ENCODE data around the gene ADIPOR2.
"Not testable (repeated sequence)": the region's sequence is repeated elsewhere in the genome, so short reads cannot be mapped to it uniquely, and the experiment has no call there.

The ADIPOR2 gene

DNA sequence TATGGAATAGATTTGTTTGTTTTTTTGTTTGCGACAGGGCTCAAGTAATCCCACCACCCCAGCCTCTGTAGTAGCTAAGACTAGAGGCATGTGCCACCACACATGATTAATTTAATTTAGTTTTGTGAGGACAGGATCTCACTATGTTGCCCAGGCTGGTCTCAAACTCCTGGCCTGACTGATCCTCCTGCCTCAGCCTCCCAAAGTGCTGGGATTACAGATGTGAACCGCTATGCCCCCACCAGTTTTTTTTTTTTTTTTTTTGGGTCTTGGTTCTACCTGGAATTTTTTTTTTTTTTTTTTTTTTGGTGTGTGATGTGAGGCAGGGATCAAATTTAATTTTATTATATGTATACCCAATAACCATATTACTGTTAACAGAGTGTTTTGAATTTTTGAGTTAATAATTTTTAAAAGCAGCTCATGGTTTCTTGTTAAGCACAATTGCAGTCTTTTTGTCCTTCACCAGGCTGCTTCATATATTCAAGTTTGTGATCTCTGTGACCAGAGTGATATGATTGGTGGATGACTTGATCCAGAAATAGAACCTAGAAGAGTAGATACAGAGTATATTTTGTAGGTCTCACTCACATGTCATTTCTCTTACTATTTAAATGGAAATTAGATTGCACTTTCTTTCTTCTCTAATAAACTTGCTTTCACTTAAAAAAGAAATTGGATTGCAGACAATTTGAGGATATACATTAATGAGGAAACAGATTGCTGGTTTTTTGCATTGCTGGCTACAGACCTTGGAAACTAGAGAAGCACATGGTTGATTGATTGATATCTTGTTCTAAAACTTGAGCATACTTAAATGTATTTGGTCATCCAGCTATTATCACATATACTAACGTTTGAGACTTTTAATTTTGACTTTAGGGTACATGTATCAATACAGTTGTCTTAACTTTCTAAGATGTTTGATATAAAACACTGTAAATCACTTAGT lies 13.2 kb downstream of the ADIPOR2 start:
- DNase-seq (ENCODE audit: low spot score) = no peak

DNA sequence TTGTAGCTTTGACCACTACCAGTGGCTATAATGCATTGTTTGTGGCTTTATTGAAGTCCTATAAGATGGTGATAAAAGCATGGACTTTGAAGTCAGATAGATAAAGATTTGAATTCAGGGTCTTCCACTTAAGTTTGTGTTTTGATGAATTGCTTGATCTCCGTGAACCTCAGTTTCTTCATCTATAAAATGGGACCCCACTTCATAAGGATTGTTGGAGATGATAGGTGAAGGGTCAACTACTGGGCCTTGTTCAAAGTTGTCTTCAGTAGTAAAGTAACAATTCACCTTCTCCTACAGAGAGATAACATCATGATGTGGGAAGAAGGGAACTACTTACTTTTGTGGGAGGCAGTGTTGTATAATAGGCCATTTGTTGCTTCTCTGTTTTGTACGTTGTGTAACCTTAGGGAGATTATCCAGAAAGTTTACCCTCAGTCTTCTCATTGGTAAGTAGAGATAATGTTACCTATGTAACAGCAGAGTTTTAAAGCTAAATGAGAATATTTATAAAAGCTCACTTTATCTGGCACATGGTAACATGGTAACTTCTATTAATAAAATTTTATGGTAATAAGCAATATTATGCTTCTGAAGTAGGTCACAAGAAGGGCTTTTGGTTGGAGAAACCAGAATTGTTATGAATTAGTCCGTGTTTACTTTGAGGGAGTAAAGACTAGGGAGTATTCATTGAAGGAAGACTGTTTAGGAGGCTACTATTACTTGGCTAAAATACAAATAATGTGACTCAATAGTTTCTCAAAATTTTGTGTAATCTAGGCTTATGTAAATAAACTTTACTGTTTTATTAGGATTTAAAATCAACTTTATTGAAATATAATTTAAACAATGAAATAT lies 15.1 kb downstream of the ADIPOR2 start:
- no peak for DNase-seq (ENCODE audit: low spot score)

DNA sequence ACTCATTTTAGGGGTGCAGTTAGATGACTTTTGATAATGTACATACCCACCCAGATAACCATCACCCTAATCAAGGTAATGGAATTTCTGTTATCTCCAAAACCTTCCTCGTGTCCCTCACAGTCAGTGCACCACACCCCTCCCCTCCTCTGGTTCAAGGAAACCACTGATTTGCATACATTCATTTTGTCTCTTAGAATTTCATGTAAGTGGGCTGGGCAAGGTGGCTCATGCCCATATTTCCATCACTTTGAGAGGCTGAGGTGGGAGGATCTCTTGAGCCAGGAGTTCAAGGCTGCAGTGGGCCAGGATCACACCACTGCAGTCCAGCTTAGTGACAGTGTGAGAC lies 15.7 kb downstream of the ADIPOR2 start:
- no peak for DNase-seq (ENCODE audit: low spot score)

DNA sequence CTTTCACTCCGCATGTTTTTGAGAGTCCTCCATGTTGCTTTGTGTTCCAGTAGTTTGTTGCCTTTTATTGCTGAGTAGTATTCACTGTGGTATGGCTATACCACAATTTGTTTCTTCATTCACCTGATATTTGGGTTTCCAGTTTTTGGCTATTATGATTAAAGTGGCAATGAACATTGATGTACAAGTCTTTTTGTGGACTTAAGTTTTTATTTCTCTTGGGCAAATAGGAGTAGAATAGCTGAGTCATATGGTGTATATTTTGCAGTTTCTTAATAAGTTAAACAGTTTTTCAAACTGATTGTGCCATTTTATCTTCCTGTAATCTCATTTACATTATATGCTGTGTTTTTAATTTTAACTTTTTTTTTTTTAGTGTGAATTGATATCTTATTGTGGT lies 16.2 kb downstream of the ADIPOR2 start:
- DNase-seq (ENCODE audit: low spot score) = no peak

DNA sequence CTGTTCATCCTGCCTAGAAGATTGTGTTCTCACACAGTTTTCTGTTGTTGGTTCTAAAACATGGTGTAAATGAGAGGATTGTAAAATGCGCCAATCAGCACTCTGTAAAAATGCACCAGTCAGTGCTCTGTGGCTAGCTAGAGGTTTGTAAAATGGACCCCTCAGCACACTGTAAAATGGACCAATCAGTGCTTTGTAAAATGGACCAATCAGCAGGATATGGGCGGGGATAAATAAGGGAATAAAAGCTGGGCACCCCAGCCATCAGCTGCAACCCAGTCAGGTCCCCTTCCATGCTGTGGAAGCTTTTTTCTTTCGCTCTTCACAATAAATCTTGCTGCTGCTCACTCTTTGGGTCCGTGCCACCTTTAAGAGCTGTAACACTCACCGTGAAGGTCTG lies 19.1 kb downstream of the ADIPOR2 start:
- DNase-seq (ENCODE audit: low spot score) = not testable (repeated sequence)

DNA sequence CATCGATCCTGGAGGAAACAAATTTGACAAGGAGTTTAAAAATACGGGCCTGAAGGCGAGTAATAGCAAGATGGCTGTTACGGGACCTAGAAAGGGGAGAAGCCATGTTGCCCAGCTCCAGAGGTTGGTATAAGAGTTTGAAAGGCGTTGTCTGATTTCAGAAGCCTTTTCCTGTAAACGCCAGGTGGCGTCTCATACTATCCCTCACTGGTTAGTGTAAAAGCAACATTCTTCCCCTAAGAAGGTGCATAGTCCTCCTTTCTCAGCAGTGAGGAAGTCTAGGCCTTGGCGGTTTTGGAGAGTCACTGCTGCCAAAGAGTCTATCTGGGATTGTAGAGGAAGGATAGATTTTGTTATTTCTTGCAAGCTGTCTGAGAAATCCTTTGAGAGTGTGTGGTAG lies 20.0 kb downstream of the ADIPOR2 start:
- not testable (repeated sequence) for DNase-seq (ENCODE audit: low spot score)

DNA sequence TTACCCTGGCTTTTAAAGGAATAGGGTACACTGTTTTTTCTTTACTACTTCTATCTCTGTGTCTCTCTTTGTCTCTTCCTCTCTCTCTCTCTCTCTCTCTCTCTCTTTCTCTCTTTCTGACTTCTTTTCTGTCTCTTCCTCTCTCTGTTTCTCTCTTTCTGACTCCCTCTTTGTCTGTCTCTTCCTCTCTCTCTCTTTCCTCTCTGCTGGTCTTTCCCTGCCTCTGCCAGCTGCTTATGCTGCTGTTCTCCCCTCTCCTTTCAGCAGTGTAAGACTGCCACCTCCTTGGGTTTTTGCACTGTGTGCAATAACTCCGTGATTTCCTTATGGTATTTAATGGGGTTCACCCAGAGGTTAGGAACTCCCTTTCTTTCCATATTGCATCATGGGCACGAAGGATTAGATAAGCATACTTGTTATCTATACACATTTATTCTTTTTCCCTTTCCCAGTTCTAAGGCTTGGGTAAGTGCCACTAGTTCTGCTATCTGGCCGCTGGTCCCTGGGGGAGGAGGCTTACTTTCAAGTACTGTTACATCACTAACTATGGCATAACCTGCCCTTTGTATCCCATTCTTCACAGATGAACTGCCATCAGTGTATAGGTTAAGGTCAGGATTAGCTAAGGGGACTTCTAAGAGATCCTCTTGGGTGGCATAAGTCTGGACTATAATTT lies 20.8 kb downstream of the ADIPOR2 start:
- not testable (repeated sequence) for DNase-seq (ENCODE audit: low spot score)

DNA sequence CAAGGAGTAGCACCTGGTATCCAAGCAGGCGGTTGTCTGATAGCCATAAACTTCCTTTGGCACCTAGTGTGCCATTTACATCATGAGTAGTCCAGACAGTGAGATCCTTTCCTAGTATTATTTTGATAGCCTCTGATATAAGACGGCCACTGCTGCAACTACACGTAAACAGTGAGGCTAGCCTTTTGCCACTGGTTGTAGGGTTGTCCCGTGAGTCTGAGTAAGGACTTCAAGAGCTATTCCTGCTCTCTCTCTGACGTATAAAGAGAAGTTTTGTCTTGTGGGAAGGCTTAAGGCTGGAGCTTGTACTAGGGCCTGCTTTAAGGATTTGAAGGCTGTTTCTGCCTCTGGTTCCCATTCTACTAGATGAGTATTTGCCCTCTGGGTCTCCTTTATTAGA lies 21.4 kb downstream of the ADIPOR2 start:
- not testable (repeated sequence) for DNase-seq (ENCODE audit: low spot score)

DNA sequence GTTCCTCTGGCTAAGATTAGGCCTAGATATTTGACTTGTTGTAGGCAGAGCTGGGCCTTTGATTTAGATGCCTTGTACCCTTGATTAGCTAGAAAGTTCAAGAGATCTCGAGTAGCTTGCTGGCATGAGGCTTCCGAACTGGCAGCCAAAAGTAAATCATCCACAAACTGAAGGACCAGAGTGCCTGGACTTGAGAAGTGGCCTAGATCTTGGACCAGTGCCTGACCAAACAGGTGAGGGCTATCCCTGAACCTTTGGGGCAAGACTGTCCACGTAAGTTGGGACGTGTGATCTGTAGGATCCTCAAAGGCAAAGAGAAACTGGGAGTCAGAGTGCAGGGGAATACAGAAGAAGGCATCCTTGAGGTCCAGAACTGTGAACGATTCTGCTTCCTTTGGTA lies 22.0 kb downstream of the ADIPOR2 start:
- not testable (repeated sequence) for DNase-seq (ENCODE audit: low spot score)

DNA sequence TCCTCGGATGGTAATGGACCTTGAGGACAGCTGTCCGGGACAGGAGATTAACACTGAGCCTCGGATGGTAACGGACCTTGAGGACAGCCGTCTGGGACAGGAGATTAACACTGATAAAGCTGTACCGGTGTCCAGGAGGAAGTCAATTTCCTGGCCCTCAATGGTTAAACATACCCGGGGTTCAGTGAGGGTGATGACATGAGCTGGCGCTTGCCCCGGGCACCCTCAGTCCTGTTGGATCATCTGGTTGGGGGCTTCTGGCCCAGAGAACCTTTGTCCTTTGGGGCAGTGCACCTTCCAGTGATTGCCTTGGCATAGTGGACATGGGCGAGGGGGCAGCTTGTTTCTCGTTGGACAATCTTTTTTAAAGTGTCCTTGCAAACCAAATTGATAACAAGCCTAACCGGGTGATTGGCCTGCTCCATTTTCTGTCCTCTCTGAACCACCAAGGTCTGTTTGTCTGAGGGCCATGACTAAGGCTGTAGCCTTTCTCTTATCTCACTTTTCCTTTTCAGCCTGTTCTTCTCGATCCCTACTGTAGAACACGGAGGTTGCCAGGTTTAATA lies 23.0 kb downstream of the ADIPOR2 start:
- DNase-seq (ENCODE audit: low spot score) = not testable (repeated sequence)

DNA sequence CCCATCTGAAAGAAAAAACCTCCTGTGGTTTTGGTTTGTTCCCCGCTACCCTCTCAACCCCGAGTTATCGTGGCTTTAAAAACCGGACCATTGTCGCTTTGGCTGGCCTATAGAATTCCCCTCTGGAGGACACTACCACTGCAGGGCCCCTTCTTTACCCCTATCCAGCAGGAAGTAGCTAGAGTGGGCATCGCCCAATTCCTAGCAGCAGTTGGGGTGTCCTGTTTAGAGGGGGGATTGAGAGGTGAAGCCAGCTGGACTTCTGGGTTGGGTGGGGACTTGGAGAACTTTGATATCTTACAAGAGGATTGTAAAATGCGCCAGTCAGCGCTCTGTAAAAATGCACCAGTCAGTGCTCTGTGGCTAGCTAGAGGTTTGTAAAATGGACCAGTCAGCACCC lies 24.6 kb downstream of the ADIPOR2 start:
- DNase-seq (ENCODE audit: low spot score) = not testable (repeated sequence)

DNA sequence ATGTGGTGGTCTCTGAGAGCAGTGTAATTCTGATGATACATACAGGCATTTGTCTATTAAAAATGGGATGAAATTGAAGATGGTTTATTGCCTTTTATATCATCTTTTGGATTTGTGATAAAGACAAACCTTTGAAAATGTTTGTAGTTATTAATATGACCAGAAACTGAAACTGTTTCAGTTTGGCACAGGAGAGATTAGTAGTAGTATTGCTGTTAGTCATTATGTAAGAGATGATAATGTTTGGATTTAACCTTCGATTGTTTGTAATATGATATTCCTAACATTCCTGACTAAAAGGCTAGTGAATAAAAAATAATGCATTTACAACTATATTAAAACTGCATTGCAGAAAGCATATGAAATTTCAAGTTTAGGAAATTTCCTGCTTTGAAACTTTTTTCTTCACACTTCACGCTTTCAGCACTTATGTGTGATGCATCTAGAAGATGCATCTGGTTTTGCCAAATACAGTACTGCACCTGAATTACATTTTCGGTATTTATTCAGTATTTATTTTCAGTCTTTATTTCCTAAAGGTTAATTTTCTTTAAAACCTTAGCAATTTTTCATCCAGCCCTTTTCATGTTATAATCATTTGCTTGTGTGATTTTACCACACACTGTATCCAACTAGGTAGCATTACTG lies 25.5 kb downstream of the ADIPOR2 start:
- no peak for DNase-seq (ENCODE audit: low spot score)

DNA sequence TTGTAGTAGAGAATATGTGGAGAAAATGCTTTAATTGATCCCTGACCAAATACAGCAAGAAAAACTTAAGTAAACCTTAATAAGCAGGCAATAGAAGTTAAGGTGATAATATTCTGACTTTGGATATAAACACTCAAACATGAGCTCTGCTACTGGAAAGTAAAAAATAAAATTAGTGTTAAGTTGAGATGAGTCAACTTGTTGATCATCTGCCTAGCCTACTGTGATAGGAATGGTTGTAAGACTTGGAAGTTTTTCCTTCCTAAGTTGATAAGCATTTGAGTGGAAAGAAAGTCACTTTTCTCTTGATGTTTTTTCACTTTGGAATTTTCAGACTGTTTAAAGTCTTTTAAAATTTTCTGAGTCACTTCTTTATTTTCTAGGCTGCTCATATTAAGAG lies 26.0 kb downstream of the ADIPOR2 start:
- peak; percentile 33 for DNase-seq (ENCODE audit: low spot score)

DNA sequence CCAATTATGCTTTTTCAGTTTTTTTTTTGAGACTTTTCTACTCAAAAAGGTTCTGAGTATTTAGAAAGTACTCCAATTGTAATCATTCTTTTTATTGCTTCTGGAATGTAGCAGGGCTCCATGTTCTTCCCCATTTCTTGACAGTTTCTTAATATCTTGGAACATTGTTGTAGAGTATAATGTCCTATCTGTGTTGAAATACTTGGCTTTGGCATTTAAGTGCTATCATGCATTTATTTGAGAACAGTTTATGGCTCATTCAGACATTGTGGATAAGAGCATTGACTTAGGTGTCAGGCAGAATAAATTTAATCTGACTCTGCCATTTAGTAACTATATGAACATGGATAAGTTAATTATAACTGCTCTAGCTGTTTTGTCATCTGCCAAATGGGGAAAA lies 28.3 kb downstream of the ADIPOR2 start:
- DNase-seq (ENCODE audit: low spot score) = no peak

DNA sequence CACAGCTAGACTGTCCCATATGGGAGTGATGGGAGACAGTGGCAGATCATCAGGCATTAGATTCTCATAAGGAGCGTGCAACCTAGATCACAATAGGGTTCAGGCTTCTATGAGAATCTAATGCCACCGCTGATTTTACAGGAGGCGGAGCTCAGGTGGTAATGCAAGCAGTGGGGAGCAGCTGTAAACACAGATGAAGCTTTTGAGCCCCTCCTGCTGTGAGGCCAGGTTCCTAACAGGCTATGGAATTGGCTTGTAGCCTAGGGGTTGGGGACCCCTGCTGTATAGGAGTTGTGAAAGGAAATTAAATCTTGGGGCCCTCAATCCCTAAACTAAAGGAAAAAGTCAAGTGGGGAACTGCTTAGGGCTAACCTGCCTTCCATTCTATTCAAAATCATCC lies 29.6 kb downstream of the ADIPOR2 start:
- DNase-seq (ENCODE audit: low spot score) = no peak

DNA sequence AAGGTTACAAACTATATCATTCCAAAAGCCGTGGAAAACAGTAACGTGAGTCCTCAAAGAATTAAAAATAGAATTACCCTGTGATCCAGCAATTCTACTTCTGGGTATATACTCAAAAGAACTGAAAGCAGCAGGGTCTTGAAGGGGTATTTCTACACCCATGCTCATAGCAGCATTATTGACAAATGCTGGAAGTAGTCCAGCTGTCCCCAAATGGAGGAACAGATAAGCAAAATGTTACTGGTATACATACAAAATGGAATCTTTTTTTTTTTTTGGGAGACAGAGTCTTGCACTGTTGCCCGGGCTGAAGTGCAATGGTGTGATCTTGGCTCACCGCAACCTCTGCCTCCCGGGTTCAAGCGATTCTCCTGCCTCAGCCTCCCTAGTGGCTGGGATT lies 32.9 kb downstream of the ADIPOR2 start:
- DNase-seq (ENCODE audit: low spot score) = no peak

DNA sequence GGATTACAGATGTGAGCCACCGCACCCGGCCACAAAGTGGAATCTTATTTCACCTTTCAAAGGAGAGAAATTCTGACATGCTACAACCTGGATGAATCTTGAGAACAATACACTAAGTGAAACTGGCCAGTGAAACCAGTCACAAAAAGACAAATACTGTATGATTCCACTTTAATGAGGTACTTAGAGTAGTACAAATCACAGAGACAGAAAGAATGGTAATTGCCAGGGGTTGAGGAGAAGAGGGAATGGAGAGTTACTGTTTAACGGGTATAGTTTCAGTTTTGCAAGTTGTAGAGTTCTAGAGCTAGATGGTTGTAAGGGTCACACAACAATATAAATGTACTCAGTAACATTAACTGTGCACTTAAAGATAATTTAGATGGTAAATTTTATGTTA lies 33.4 kb downstream of the ADIPOR2 start:
- no peak for DNase-seq (ENCODE audit: low spot score)

DNA sequence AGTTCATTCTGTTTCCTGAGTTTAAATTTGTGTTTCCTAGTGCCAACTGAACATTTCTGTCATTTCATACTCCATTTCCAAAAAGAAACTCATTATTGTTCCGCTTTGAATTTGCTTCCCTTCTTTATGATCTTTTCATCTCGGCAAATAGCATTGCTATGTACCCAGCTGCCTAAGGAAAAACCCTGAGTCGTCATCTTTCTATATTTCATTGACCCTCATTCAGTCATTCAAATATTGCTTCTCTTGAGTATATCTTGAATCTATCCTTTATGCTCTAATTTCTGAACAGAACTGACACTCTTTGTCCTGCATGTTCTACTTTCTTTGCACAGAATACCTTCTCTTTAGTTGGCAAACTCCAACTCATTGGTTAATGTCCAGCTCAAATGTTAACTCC lies 35.9 kb downstream of the ADIPOR2 start:
- DNase-seq (ENCODE audit: low spot score) = no peak

DNA sequence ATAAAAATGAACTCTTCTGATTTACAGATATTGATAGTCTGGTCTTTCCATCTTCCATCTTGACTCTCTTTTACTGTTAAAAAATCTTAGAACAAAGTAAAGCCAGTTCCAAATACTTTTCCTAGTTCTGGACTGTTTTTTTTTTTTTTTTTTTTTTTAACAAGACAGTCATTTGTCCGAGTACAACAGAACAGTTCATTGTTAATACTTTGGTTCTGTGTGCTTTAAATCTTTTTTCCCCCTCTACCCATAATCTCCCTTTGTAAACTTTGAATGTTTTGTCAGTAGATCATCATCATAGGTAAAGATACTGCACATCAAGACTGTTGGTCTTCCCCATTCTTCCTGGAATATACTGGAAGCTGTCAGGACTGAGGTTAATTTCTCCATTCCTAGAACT lies 38.0 kb downstream of the ADIPOR2 start:
- no peak for DNase-seq (ENCODE audit: low spot score)

DNA sequence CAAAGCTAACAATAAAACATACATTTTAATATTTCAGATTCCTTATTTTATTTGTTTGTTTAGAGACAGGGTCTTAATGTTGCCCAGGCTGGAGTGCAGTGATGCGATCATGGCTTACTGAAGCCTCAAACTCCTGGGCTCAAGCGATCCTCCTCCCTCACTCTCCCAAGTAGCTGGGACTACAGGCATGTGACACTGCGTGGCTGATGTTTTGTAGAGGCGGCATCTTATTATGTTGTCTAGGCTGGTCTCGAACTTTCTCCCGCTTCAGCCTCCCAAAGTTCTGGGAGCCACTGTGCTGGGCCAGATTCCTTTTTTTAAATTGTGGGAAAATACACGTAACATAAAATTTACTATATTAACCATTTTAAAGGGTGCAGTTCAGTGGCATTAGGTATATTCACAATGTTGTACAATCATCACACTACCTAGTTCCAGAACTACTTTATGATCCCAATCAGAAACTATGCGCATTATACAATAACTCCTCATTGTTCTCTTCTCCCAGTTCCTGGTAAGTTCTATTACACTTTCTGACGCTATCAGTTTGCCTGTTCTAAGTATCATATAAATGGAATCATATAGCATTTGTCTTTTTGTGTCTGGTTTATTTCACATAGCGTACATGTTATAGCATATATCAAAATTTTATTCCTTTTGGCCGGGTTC lies 40.3 kb downstream of the ADIPOR2 start:
- no peak for DNase-seq (ENCODE audit: low spot score)

DNA sequence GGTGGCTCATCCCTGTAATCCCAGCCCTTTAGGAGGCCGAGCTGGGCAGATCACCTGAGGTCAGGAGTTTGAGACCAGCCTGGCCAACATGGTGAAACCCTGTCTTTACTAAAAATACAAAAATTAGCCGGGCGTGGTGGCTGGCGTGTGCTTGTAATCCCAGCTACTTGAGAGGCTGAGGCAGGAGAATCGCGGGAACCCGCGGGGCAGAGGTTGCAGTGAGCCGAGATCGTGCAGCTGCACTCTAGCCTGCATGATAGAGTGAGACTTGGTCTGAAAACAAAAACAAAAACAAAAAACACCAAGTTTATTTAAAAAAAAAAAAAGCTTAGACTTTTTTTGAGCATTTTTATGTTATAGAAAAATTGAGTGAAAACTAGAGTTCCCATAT lies 40.8 kb downstream of the ADIPOR2 start:
- not testable (repeated sequence) for DNase-seq (ENCODE audit: low spot score)

Measured in AG08395 (cell line).